ENCODE measurements around the gene GPHN. TPM values are rescaled to one million over a fixed set of nuclear protein-coding genes. Genes with fewer than 3 reads are reported as not detected.

Gene GPHN
- total RNA-seq, 1 donor from 2014 or later, result 11.8 TPM

DNA sequence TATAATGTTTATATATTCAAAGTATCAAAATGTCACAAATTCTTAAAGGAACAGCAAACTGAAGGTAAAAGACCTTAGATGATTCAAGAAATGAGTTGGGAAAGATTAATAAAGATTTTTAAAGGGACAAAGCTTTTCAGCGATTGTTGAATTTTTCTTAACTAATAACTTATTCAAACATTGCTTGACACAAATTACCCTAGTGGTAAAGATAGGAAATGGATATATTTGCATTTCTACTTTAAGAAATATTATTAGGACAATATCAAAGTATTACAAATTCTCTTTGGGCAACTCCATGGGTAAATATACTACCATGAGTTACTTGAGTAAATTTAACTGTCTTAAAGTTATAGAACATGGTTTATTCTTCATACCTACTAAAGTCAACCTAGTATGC is 415.3 kb downstream of the GPHN start:
- H3K36me3 ChIP-seq (ENCODE audit: control insufficient read depth, insufficient read depth, low read length), result no peaks in the 10 kb centered on the region
- no peaks in the 10 kb centered on the region for H3K27me3 ChIP-seq (ENCODE audit: control insufficient read depth, insufficient read depth, low read length)
- TF ChIP-seq, protein P1, sequence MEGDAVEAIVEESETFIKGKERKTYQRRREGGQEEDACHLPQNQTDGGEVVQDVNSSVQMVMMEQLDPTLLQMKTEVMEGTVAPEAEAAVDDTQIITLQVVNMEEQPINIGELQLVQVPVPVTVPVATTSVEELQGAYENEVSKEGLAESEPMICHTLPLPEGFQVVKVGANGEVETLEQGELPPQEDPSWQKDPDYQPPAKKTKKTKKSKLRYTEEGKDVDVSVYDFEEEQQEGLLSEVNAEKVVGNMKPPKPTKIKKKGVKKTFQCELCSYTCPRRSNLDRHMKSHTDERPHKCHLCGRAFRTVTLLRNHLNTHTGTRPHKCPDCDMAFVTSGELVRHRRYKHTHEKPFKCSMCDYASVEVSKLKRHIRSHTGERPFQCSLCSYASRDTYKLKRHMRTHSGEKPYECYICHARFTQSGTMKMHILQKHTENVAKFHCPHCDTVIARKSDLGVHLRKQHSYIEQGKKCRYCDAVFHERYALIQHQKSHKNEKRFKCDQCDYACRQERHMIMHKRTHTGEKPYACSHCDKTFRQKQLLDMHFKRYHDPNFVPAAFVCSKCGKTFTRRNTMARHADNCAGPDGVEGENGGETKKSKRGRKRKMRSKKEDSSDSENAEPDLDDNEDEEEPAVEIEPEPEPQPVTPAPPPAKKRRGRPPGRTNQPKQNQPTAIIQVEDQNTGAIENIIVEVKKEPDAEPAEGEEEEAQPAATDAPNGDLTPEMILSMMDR (IDR thresholded peaks at IDR 0.05; ENCODE audit: insufficient read depth, low read length, severe bottlenecking), result no peak
- no peak for DNase-seq (ENCODE audit: low read depth)
- H3K4me3 ChIP-seq (ENCODE audit: low read depth, low read length), result no peak overlapping the region
- no peak for FAIRE-seq

DNA sequence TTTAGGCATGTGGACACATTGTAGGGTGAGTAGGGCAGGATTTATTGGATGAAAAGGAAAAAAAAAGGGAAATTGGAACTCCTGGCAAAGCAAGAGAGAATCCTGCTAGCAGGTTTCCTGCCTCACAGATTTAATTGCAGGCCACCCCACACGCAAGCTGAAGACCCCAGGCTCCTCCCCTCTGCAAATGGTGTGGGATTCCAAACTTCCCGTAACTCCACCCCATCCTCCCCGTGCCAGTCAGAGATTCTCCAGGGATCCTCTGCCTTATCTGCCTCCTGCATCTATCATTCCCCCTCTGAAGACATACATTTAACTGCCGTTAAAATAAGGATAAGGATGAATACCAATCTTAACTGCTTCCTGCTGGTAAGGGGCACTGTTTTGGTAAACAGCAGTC is 431.5 kb downstream of the GPHN start:
- no peak for FAIRE-seq
- no peak overlapping the region for H3K4me3 ChIP-seq (ENCODE audit: low read depth, low read length)

DNA sequence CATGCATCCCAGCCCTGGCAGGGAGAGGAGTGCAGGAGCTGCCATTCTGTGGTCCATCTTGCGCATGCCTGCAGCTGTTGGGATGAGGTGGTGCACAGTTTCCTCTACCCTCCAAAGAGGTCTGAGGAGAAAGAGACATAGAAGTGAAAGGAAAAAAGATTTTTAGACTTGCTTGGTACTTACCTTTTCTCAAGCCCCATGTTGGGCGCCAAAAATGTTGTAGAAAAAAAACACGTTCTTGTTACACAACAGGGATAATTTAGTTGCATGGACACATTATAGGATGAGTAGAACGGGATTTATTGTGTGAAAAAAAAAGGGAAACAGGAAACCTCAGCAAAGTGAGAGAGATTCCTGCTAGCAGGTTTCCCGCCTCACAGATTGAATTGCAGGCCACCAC is 436.9 kb downstream of the GPHN start:
- TF ChIP-seq, protein P1 (IDR thresholded peaks at IDR 0.05; ENCODE audit: insufficient read depth, low read length, severe bottlenecking), result no peak
- H3K4me3 ChIP-seq (ENCODE audit: low read depth, low read length), result no peak overlapping the region
- FAIRE-seq (no peak), DNase-seq (ENCODE audit: low read depth) (no peak)
- H3K36me3 ChIP-seq (ENCODE audit: control insufficient read depth, insufficient read depth, low read length), result peaks cover 1% of the 10 kb centered on the region
- no peaks in the 10 kb centered on the region for H3K27me3 ChIP-seq (ENCODE audit: control insufficient read depth, insufficient read depth, low read length)

More for the DNA sequence above, 431.5 kb downstream of the GPHN start:
- DNase-seq (ENCODE audit: low read depth), result no peak
- TF ChIP-seq, protein P1 (IDR thresholded peaks at IDR 0.05; ENCODE audit: insufficient read depth, low read length, severe bottlenecking), result no peak
- Histone ChIP-seq H3K27me3 (ENCODE audit: control insufficient read depth, insufficient read depth, low read length) (no peaks in the 10 kb centered on the region), H3K36me3 (ENCODE audit: control insufficient read depth, insufficient read depth, low read length) (no peaks in the 10 kb centered on the region)

DNA sequence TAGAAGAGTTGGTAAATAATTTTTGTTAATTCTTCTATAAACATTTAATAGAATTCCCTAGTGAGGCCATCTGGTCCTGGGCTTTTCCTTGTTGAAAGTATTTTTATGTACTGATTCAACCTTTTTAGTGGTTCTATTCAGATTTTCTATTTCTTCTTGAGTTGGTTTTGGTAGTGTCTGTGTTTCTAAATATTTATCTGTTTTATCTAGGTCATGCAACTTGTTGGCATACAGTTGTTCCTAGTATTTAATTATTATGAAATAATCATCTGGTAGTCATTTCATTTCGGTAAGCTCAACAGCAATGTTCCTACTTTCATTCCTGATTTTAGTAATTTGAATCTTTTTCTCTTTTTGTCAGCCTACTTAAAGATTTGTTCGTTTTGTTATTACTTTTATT is 447.2 kb downstream of the GPHN start:
- TF ChIP-seq, protein P1 (IDR thresholded peaks at IDR 0.05; ENCODE audit: insufficient read depth, low read length, severe bottlenecking), result no peak
- FAIRE-seq (no peak), DNase-seq (ENCODE audit: low read depth) (no peak)
- Histone ChIP-seq H3K4me3 (ENCODE audit: low read depth, low read length) (no peak overlapping the region), H3K36me3 (ENCODE audit: control insufficient read depth, insufficient read depth, low read length) (no peaks in the 10 kb centered on the region), H3K27me3 (ENCODE audit: control insufficient read depth, insufficient read depth, low read length) (no peaks in the 10 kb centered on the region)

DNA sequence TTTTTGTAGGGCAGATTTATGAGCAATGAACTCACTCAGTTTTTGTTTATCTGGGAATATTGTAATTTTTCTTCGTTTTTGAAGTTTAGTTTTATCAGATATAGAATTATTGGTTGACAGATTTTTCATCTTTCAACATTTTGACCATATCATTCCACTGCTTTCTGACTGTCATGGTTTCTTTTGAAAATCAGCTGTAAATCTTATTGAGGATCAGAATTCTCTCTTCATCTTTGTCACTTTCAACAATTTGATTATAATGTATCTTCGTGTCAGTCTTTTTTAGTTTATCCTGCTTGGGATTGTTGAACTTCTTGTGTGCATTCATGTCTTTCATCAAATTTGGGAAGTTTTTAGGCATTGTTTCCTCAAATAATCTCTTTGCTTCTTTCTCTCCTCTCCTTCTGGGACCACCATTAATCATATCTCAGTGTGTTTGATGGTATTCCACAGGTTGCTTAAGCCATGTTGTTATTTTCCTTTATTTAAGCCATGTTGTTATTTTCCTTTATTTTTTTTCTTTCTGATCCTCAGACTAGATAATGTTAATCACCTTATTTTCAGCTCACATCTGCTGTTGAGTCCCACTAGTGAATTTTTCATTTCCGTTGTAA is 451.6 kb downstream of the GPHN start:
- TF ChIP-seq, protein P1 (IDR thresholded peaks at IDR 0.05; ENCODE audit: insufficient read depth, low read length, severe bottlenecking), result no peak
- no peaks in the 10 kb centered on the region for H3K36me3 ChIP-seq (ENCODE audit: control insufficient read depth, insufficient read depth, low read length)
- no peak for FAIRE-seq

DNA sequence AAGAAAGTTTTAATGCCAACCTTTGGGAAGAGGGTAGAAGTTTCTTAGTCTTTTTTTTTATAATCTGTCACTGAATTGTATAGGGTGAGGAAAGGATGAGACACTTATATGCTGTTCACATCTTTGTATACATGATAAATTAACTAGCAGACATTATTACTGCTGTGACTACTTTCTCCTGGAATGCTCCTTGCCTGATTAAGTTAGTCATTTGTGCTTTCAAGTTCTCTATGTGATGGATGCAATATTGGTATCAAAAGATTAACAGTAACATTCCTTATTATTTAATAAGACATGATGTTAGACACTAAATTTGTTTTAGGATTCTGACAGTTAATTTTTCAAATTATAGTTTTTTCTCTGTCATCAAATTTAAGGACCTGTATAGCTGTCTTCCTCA is 457.9 kb downstream of the GPHN start:
- no peak overlapping the region for H3K4me3 ChIP-seq (ENCODE audit: low read depth, low read length)
- FAIRE-seq, result no peak
- H3K27me3 ChIP-seq (ENCODE audit: control insufficient read depth, insufficient read depth, low read length), result no peaks in the 10 kb centered on the region
- peak; percentile 29 for DNase-seq (ENCODE audit: low read depth)
- TF ChIP-seq, protein P1 (IDR thresholded peaks at IDR 0.05; ENCODE audit: insufficient read depth, low read length, severe bottlenecking), result no peak
- H3K36me3 ChIP-seq (ENCODE audit: control insufficient read depth, insufficient read depth, low read length), result no peaks in the 10 kb centered on the region

More for the DNA sequence above, 451.6 kb downstream of the GPHN start:
- H3K4me3 ChIP-seq (ENCODE audit: low read depth, low read length), result no peak overlapping the region
- no peaks in the 10 kb centered on the region for H3K27me3 ChIP-seq (ENCODE audit: control insufficient read depth, insufficient read depth, low read length)
- DNase-seq (ENCODE audit: low read depth), result no peak
